H9 (cell line): ENCODE measurements around the gene MEGF8. TPM values are rescaled to one million over a fixed set of nuclear protein-coding genes. Genes with fewer than 3 reads are reported as not detected.

Source experiments
- DNase-seq: peaks from one replicate; pipeline ENCODE4 v3.0.0-alpha.2; 2017
- H2AFZ ChIP-seq: one replicate; pipeline ENCODE4 v1.6.1; 2013; ENCODE audit warnings: mild to moderate bottlenecking, low read length, control low read depth, moderate library complexity
- H2AK5ac ChIP-seq: 2 replicates; pipeline ENCODE4 v1.6.1; 2013; ENCODE audit warnings: low read length, control low read depth, mixed read lengths; ENCODE audit not compliant: insufficient read length
- H2BK120ac ChIP-seq: one replicate; pipeline ENCODE4 v1.6.1; 2013; ENCODE audit warnings: low read depth, mild to moderate bottlenecking, low read length, control low read depth, inconsistent platforms; ENCODE audit not compliant: poor library complexity, severe bottlenecking
- H2BK12ac ChIP-seq: 2 replicates; pipeline ENCODE4 v1.6.1; 2013; ENCODE audit warnings: low read length, control low read depth, mixed read lengths, low read depth; ENCODE audit not compliant: insufficient read length
- H2BK15ac ChIP-seq: 2 replicates; pipeline ENCODE4 v1.6.1; 2013; ENCODE audit warnings: low read depth, low read length, control low read depth
- H2BK20ac ChIP-seq: one replicate; pipeline ENCODE4 v1.6.1; 2013; ENCODE audit warnings: low read depth, mild to moderate bottlenecking, low read length, control low read depth, inconsistent platforms; ENCODE audit not compliant: poor library complexity, severe bottlenecking
- H2BK5ac ChIP-seq: 2 replicates; pipeline ENCODE4 v1.6.1; 2013; ENCODE audit warnings: low read length, control low read depth, mixed read lengths; ENCODE audit not compliant: insufficient read length
- H3K14ac ChIP-seq: 2 replicates; pipeline ENCODE4 v1.6.1; 2013; ENCODE audit warnings: low read length, control low read depth; ENCODE audit not compliant: insufficient read depth
- H3K18ac ChIP-seq: 2 replicates; pipeline ENCODE4 v1.6.1; 2013; ENCODE audit warnings: low read depth, mild to moderate bottlenecking, mixed read lengths, low read length, control low read depth; ENCODE audit not compliant: insufficient read length
- H3K23ac ChIP-seq: 2 replicates; pipeline ENCODE4 v1.6.1; 2013; ENCODE audit warnings: low read length, control low read depth, mixed read lengths, low read depth; ENCODE audit not compliant: insufficient read length
- H3K23me2 ChIP-seq: 2 replicates; pipeline ENCODE4 v1.6.1; 2013; ENCODE audit warnings: low read depth, mild to moderate bottlenecking, mixed read lengths, low read length, control low read depth; ENCODE audit not compliant: insufficient read length, poor library complexity, severe bottlenecking
- H3K27ac ChIP-seq: 2 replicates; pipeline ENCODE4 v1.5.1; 2013; ENCODE audit warnings: low read length, control low read depth, mixed read lengths, low read depth; ENCODE audit not compliant: insufficient read length
- H3K27me3 ChIP-seq: 2 replicates; pipeline ENCODE4 v1.6.1; 2013; ENCODE audit warnings: low read length, control low read depth, inconsistent platforms; ENCODE audit not compliant: insufficient read depth
- H3K4ac ChIP-seq: 2 replicates; pipeline ENCODE4 v1.6.1; 2013; ENCODE audit warnings: low read depth, mild to moderate bottlenecking, control low read depth, inconsistent platforms, low read length, moderate library complexity
- H3K4me1 ChIP-seq: 2 replicates; pipeline ENCODE4 v1.6.1; 2013; ENCODE audit warnings: low read length, control low read depth, inconsistent platforms; ENCODE audit not compliant: insufficient read depth
- H3K4me2 ChIP-seq: 2 replicates; pipeline ENCODE4 v1.6.1; 2013; ENCODE audit warnings: low read length, control low read depth, mixed read lengths; ENCODE audit not compliant: insufficient read length, insufficient read depth
- H3K56ac ChIP-seq: 2 replicates; pipeline ENCODE4 v1.6.1; 2013; ENCODE audit warnings: low read depth, mild to moderate bottlenecking, mixed read lengths, low read length, control low read depth; ENCODE audit not compliant: insufficient read length
- H3K79me1 ChIP-seq: 2 replicates; pipeline ENCODE4 v1.6.1; 2013; ENCODE audit warnings: low read depth, mild to moderate bottlenecking, moderate library complexity, low read length, control low read depth, inconsistent platforms; ENCODE audit not compliant: insufficient read depth, poor library complexity, severe bottlenecking
- H3K79me2 ChIP-seq: 2 replicates; pipeline ENCODE4 v1.6.1; 2013; ENCODE audit warnings: low read length, control low read depth, inconsistent platforms; ENCODE audit not compliant: insufficient read depth
- H3K9ac ChIP-seq: 2 replicates; pipeline ENCODE4 v1.6.1; 2013; ENCODE audit warnings: low read length, control low read depth, mixed read lengths; ENCODE audit not compliant: insufficient read length; ENCODE audit errors: extremely low read depth
- H3K9me3 ChIP-seq: one replicate; pipeline ENCODE4 v1.6.1; 2013; ENCODE audit warnings: low read depth, low read length, inconsistent platforms; ENCODE audit not compliant: control insufficient read depth
- H3T11ph ChIP-seq: one replicate; pipeline ENCODE4 v1.6.1; 2013; ENCODE audit warnings: mild to moderate bottlenecking, low read length, control low read depth, inconsistent platforms
- H4K20me1 ChIP-seq: one replicate; pipeline ENCODE4 v1.6.1; 2013; ENCODE audit not compliant: control insufficient read depth, insufficient read length, insufficient read depth
- H4K5ac ChIP-seq: 2 replicates; pipeline ENCODE4 v1.6.1; 2013; ENCODE audit warnings: low read depth, mild to moderate bottlenecking, mixed read lengths, low read length, control low read depth; ENCODE audit not compliant: insufficient read length
- H4K8ac ChIP-seq: replicated peaks from 2 replicates; pipeline ENCODE4 v1.6.1; 2013; ENCODE audit warnings: low read length, control low read depth, mixed read lengths, low read depth; ENCODE audit not compliant: insufficient read length
- H4K91ac ChIP-seq: 2 replicates; pipeline ENCODE4 v1.6.1; 2013; ENCODE audit warnings: low read depth, mild to moderate bottlenecking, moderate library complexity, mixed read lengths, low read length, control low read depth; ENCODE audit not compliant: insufficient read length
- H3K27ac Mint-ChIP-seq, 3 experiments: 2 replicates in 2 of 3; 3 replicates in 1 of 3; pipeline ENCODE4 v1.8.0; 2020 to 2021; ENCODE audit warnings: mixed read lengths in 3 of 3, mild to moderate bottlenecking in 1 of 3, moderate library complexity in 1 of 3
- H3K27me3 Mint-ChIP-seq: 2 replicates; pipeline ENCODE4 v1.8.0; 2021; ENCODE audit warnings: low read depth, mild to moderate bottlenecking, moderate library complexity, mixed read lengths
- H3K36me3 Mint-ChIP-seq, 3 experiments: 2 replicates in 2 of 3; 3 replicates in 1 of 3; pipeline ENCODE4 v1.8.0; 2020 to 2021; ENCODE audit warnings: low read depth in 3 of 3, mixed read lengths in 3 of 3; ENCODE audit not compliant: insufficient read depth in 1 of 3
- H3K4me1 Mint-ChIP-seq, 2 experiments: 2 replicates each; pipeline ENCODE4 v1.8.0; 2020; ENCODE audit warnings: mixed read lengths in 2 of 2
- H3K4me3 Mint-ChIP-seq, 2 experiments: 2 replicates in 1 of 2; 3 replicates in 1 of 2; pipeline ENCODE4 v1.8.0; 2020 to 2021; ENCODE audit warnings: mild to moderate bottlenecking in 2 of 2, mixed read lengths in 2 of 2, moderate library complexity in 1 of 2
- H3K9me3 Mint-ChIP-seq, 2 experiments: 2 replicates in 1 of 2; 3 replicates in 1 of 2; pipeline ENCODE4 v1.8.0; 2020; ENCODE audit warnings: mild to moderate bottlenecking in 2 of 2, mixed read lengths in 2 of 2, moderate library complexity in 1 of 2
- WGBS: extraction: QIAGEN DNeasy Blood & Tissue Kit; methylation state at CpG from one replicate; pipeline ENCODE4 v1.1.7; 2013; ENCODE audit warnings: missing lambda C conversion rate, low lambda C conversion rate, mixed read lengths; ENCODE audit not compliant: insufficient read length; ENCODE audit errors: extremely low coverage; 5-methylcytosine and 5-hydroxymethylcytosine counted together
- total RNA-seq: library from RNA; stranded (reverse); gene quantifications from 2 replicates; pipeline ENCODE4 v1.2.1, GENCODE V29; 2021
- TF ChIP-seq, protein P1 (sequence below): fragments of 200-600 bp; sonication (generic); conservative IDR thresholded peaks from 3 replicates; pipeline ENCODE4 v1.8.0; 2021; ENCODE audit warnings: antibody characterized with exemption, mild to moderate bottlenecking

The MEGF8 gene
- total RNA-seq, 1 experiment from 2014 or later: 28.4 TPM

DNA sequence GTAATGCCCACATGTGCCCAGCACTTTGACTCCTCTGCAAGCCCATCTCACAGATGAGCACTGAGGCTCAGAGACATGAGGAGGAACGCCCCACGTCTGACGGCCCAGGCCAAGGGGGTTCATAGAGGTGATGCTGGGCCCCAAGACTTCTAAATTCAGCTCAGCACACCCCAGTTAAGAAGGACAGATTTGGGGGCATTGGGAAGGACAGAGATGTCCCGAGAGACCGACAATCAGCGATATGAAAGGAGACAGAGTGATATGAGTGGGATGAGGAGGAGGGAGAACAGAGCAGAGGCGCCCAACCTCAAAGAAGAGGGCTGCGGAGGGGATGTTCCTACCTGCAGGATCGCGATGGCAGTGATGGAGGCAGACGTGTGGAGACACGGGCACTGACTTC lies 64.5 kb downstream of the MEGF8 start, which contains the start of gene CNFN:
Gene CNFN (minus strand): TSS at position 399 of the 400 bp plus-strand sequence. CDS start 1,260 bp downstream, outside the sequence.
- no peaks in the 10 kb centered on the region for H4K20me1 ChIP-seq
- Mint-ChIP-seq H3K9me3 (peaks cover 0 to 2% of the 10 kb centered on the region in 2 experiments; a peak in 1 of 5 replicates), H3K36me3 (no peaks in the 10 kb centered on the region; a peak in 2 of 7 replicates), H3K27me3 (peaks cover 67% of the 10 kb centered on the region), H3K27ac (peak within 1 kb of the TSS in 1 of 3 experiments; percentile 5; a peak in 1 of 7 replicates), H3K4me1 (peaks cover 17 to 29% of the 10 kb centered on the region in 2 experiments), H3K4me3 (no peak within 1 kb of the TSS; a peak in 1 of 5 replicates)
- H3K27me3 ChIP-seq: no peaks in the 10 kb centered on the region; the same call in 1 of the 2 replicates
- no peak within 1 kb of the TSS for H3K27ac ChIP-seq
- H4K5ac ChIP-seq: no peak within 1 kb of the TSS
- no peak within 1 kb of the TSS for H2BK120ac ChIP-seq
- no peak within 1 kb of the TSS for H2AFZ ChIP-seq
- H2BK5ac ChIP-seq: no peak within 1 kb of the TSS
- H3T11ph ChIP-seq: no peak within 1 kb of the TSS
- TF ChIP-seq, protein P1, sequence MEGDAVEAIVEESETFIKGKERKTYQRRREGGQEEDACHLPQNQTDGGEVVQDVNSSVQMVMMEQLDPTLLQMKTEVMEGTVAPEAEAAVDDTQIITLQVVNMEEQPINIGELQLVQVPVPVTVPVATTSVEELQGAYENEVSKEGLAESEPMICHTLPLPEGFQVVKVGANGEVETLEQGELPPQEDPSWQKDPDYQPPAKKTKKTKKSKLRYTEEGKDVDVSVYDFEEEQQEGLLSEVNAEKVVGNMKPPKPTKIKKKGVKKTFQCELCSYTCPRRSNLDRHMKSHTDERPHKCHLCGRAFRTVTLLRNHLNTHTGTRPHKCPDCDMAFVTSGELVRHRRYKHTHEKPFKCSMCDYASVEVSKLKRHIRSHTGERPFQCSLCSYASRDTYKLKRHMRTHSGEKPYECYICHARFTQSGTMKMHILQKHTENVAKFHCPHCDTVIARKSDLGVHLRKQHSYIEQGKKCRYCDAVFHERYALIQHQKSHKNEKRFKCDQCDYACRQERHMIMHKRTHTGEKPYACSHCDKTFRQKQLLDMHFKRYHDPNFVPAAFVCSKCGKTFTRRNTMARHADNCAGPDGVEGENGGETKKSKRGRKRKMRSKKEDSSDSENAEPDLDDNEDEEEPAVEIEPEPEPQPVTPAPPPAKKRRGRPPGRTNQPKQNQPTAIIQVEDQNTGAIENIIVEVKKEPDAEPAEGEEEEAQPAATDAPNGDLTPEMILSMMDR: no peak
- H3K18ac ChIP-seq: no peak within 1 kb of the TSS
- H3K56ac ChIP-seq: peak within 1 kb of the TSS; percentile 43
- no peak for DNase-seq
- H3K23ac ChIP-seq: no peak within 1 kb of the TSS
- no peaks in the 10 kb centered on the region for H3K9me3 ChIP-seq
- H3K23me2 ChIP-seq: no peaks in the 10 kb centered on the region
- no peaks in the 10 kb centered on the region for H3K79me2 ChIP-seq
- no peak within 1 kb of the TSS for H3K9ac ChIP-seq
- H2AK5ac ChIP-seq: no peak within 1 kb of the TSS
- no peak within 1 kb of the TSS for H2BK20ac ChIP-seq
- H4K91ac ChIP-seq: no peak within 1 kb of the TSS
- H4K8ac ChIP-seq: no peak within 1 kb of the TSS
- no peak within 1 kb of the TSS for H3K4ac ChIP-seq
- WGBS: no CpG with 5 or more reads among the region's 12 CpGs
- H3K14ac ChIP-seq: no peak within 1 kb of the TSS; the same call in 1 of the 2 replicates
- H3K79me1 ChIP-seq: no peaks in the 10 kb centered on the region
- 0 out of 2 replicates have a peak within 1 kb of the TSS, but pooled peaks have one; percentile 9 for H2BK15ac ChIP-seq
- no peak within 1 kb of the TSS for H3K4me2 ChIP-seq
- H2BK12ac ChIP-seq: no peak within 1 kb of the TSS
- H3K4me1 ChIP-seq: no peaks in the 10 kb centered on the region; the same call in 1 of the 2 replicates
